Nephron progenitor cell (in vitro differentiated cells): Measurements from ENCODE around the gene TEK.

Source experiments
- DNase-seq: peaks from one replicate; pipeline ENCODE4 v3.0.0; 2021
- H3K27ac Mint-ChIP-seq: 2 replicates; pipeline ENCODE4 v1.8.0; 2021; ENCODE audit warnings: mild to moderate bottlenecking, moderate library complexity, mixed read lengths
- H3K27me3 Mint-ChIP-seq: 2 replicates; pipeline ENCODE4 v1.8.0; 2021; ENCODE audit warnings: mild to moderate bottlenecking, low read depth, mixed read lengths; ENCODE audit not compliant: poor library complexity
- H3K36me3 Mint-ChIP-seq: 2 replicates; pipeline ENCODE4 v1.8.0; 2021; ENCODE audit warnings: low read depth, mixed read lengths
- H3K4me1 Mint-ChIP-seq: 2 replicates; pipeline ENCODE4 v1.8.0; 2021; ENCODE audit warnings: mixed read lengths
- H3K4me3 Mint-ChIP-seq: 2 replicates; pipeline ENCODE4 v1.8.0; 2021; ENCODE audit warnings: mild to moderate bottlenecking, moderate library complexity, mixed read lengths
- H3K9me3 Mint-ChIP-seq: 2 replicates; pipeline ENCODE4 v1.8.0; 2021; ENCODE audit warnings: mild to moderate bottlenecking, moderate library complexity, mixed read lengths
- TF ChIP-seq, protein P1 (sequence below): fragments of 200-600 bp; sonication (generic); IDR thresholded peaks from 2 replicates; pipeline ENCODE4 v1.5.0; 2021; ENCODE audit warnings: antibody characterized with exemption

The TEK gene

DNA sequence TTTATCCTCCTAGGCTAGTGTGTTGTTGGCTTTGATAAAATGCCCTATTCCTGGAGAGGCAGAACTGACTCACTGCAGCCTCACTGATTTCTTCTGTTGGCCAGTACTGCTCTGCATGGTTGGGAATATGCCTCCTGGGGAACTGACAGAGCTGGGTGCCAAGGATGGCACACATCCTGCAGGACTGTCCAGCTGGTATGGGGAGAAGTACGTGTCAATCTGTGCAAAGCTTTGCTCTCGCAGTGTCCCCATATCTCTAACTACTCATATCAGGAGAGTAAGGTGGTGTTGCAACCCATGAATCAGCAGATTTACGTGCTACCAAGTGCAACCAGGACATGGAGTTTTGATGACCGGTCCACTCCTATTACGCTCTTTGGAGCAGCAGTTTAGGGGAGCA lies 74.7 kb downstream of the TEK start:
- no peaks in the 10 kb centered on the region for H3K4me1 Mint-ChIP-seq
- DNase-seq, result no peak
- peaks cover 3% of the 10 kb centered on the region for H3K27me3 Mint-ChIP-seq
- H3K4me3 Mint-ChIP-seq, result no peak overlapping the region
- H3K27ac Mint-ChIP-seq, result no peak overlapping the region
- peaks cover 6% of the 10 kb centered on the region for H3K9me3 Mint-ChIP-seq
- H3K36me3 Mint-ChIP-seq, result peaks cover 5% of the 10 kb centered on the region
- TF ChIP-seq, protein P1, sequence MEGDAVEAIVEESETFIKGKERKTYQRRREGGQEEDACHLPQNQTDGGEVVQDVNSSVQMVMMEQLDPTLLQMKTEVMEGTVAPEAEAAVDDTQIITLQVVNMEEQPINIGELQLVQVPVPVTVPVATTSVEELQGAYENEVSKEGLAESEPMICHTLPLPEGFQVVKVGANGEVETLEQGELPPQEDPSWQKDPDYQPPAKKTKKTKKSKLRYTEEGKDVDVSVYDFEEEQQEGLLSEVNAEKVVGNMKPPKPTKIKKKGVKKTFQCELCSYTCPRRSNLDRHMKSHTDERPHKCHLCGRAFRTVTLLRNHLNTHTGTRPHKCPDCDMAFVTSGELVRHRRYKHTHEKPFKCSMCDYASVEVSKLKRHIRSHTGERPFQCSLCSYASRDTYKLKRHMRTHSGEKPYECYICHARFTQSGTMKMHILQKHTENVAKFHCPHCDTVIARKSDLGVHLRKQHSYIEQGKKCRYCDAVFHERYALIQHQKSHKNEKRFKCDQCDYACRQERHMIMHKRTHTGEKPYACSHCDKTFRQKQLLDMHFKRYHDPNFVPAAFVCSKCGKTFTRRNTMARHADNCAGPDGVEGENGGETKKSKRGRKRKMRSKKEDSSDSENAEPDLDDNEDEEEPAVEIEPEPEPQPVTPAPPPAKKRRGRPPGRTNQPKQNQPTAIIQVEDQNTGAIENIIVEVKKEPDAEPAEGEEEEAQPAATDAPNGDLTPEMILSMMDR, result no peak

- Mint-ChIP-seq H3K36me3 (no peaks in the 10 kb centered on the region), H3K27me3 (peaks cover 3% of the 10 kb centered on the region), H3K9me3 (no peaks in the 10 kb centered on the region), H3K27ac (no peak overlapping the region), H3K4me3 (no peak overlapping the region), H3K4me1 (no peaks in the 10 kb centered on the region)
- TF ChIP-seq, protein P1, result no peak
- no peak for DNase-seq
Measured at GRCh38 chr9:27184556-27185351, 75.7 kb downstream of the TEK start.

GRCh38 chr9:27188426-27188825 lies 79.4 kb downstream of the TEK start:
- no peak for DNase-seq
- TF ChIP-seq, protein P1, result no peak
- H3K4me1 Mint-ChIP-seq, result no peaks in the 10 kb centered on the region
- H3K27ac Mint-ChIP-seq, result no peak overlapping the region
- H3K4me3 Mint-ChIP-seq, result no peak overlapping the region
- peaks cover 3% of the 10 kb centered on the region for H3K27me3 Mint-ChIP-seq
- no peaks in the 10 kb centered on the region for H3K9me3 Mint-ChIP-seq
- H3K36me3 Mint-ChIP-seq, result no peaks in the 10 kb centered on the region

- H3K36me3 Mint-ChIP-seq, result no peaks in the 10 kb centered on the region
- no peak overlapping the region for H3K27ac Mint-ChIP-seq
- DNase-seq, result no peak
- TF ChIP-seq, protein P1, result no peak
- no peaks in the 10 kb centered on the region for H3K9me3 Mint-ChIP-seq
- no peak overlapping the region for H3K4me3 Mint-ChIP-seq
- peaks cover 3% of the 10 kb centered on the region for H3K27me3 Mint-ChIP-seq
- peaks cover 3% of the 10 kb centered on the region for H3K4me1 Mint-ChIP-seq
Measured at GRCh38 chr9:27189426-27189825, 80.4 kb downstream of the TEK start.

GRCh38 chr9:27192291-27192960 lies 83.4 kb downstream of the TEK start:
- no peak overlapping the region for H3K4me3 Mint-ChIP-seq
- H3K27me3 Mint-ChIP-seq, result no peaks in the 10 kb centered on the region
- peak overlapping the region; percentile 58 for H3K27ac Mint-ChIP-seq
- no peak for DNase-seq
- H3K9me3 Mint-ChIP-seq, result no peaks in the 10 kb centered on the region
- peaks cover 5% of the 10 kb centered on the region for H3K36me3 Mint-ChIP-seq
- peaks cover 7% of the 10 kb centered on the region for H3K4me1 Mint-ChIP-seq
- TF ChIP-seq, protein P1, result no peak

DNA sequence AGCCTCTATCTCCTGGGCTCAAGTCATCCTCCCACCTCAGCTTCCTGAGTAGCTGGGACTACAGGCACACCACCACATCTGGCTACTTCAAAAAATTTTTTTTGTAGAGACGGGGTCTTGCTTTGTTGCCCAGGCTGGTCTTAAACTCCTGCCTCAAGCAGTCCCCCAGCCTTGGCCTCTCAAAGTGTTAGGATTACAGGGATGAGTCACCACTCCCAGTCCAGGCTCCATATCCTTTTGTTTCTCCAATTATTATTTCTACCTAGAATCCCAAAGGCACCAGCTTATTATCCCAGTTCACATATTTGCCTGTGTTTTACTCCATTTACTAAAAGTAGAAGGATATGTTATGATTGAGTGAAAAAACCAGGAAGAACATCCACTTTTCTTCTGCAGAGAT lies 84.9 kb downstream of the TEK start:
- Mint-ChIP-seq H3K27ac (peak overlapping the region; percentile 19), H3K4me1 (peaks cover 7% of the 10 kb centered on the region), H3K27me3 (no peaks in the 10 kb centered on the region), H3K9me3 (no peaks in the 10 kb centered on the region), H3K4me3 (no peak overlapping the region), H3K36me3 (peaks cover 5% of the 10 kb centered on the region)
- TF ChIP-seq, protein P1, result no peak
- no peak for DNase-seq
